CD8-positive, alpha-beta memory T cell (primary cell): ENCODE results near the gene DNAJC5. TPM values are rescaled to one million over a fixed set of nuclear protein-coding genes. Genes with fewer than 3 reads are reported as not detected.
A peak's percentile ranks its signal among the peaks of the same experiment; 100 is the strongest.
"Not testable (repeated sequence)": the region's sequence is repeated elsewhere in the genome, so short reads cannot be mapped to it uniquely, and the experiment has no call there.

Experiments used
- CTCF ChIA-PET: fragments of 350-600 bp; sonication (Branson Sonifier 250); formaldehyde crosslinking; loops from one replicate; lab custom pipeline; 2021; ENCODE audit warnings: antibody characterized with exemption; lab: Charles Lee
- POLR2A ChIA-PET: fragments of 350-600 bp; sonication (Branson Sonifier 250); formaldehyde crosslinking; loops from one replicate; lab custom pipeline; 2021; ENCODE audit warnings: antibody characterized with exemption; lab: Charles Lee
- DNase-seq, 5 donors: peaks; one replicate each; pipeline versions ENCODE4 v3.0.0 to v3.0.0-alpha.2; 2020 to 2022; ENCODE audit warnings: mixed read lengths in 1 of 5
- H3K27ac ChIP-seq: one replicate; pipeline ENCODE4 v1.7.0; 2013; ENCODE audit warnings: low read depth, mild to moderate bottlenecking, low read length, moderate library complexity
- H3K27me3 ChIP-seq: 2 replicates; pipeline ENCODE4 v1.7.0; 2013; ENCODE audit warnings: low read length, mild to moderate bottlenecking; ENCODE audit not compliant: insufficient read depth, poor library complexity, severe bottlenecking
- H3K36me3 ChIP-seq: 2 replicates; pipeline ENCODE4 v1.7.0; 2013; ENCODE audit warnings: mild to moderate bottlenecking, low read length, moderate library complexity; ENCODE audit not compliant: insufficient read depth
- H3K4me1 ChIP-seq: 2 replicates; pipeline ENCODE4 v1.7.0; 2013; ENCODE audit warnings: mild to moderate bottlenecking, low read length, moderate library complexity; ENCODE audit not compliant: insufficient read depth
- H3K4me3 ChIP-seq: 2 replicates; pipeline ENCODE4 v1.7.0; 2013; ENCODE audit warnings: mild to moderate bottlenecking, low read length
- H3K9me3 ChIP-seq: 2 replicates; pipeline ENCODE4 v1.7.0; 2013; ENCODE audit warnings: mild to moderate bottlenecking, low read length
- H3K27ac Mint-ChIP-seq, 8 donors: one replicate each; pipeline ENCODE4 v1.8.0; 2020 to 2021; ENCODE audit warnings: mixed read lengths in 8 of 8, mild to moderate bottlenecking in 6 of 8, inconsistent platforms in 3 of 8, moderate library complexity in 3 of 8
- H3K27me3 Mint-ChIP-seq, 2 donors: one replicate each; pipeline ENCODE4 v1.8.0; 2020 to 2021; ENCODE audit warnings: mixed read lengths in 2 of 2, mild to moderate bottlenecking in 1 of 2, moderate library complexity in 1 of 2
- H3K36me3 Mint-ChIP-seq, 3 donors: one replicate each; pipeline ENCODE4 v1.8.0; 2020 to 2021; ENCODE audit warnings: mixed read lengths in 3 of 3, inconsistent platforms in 1 of 3, mild to moderate bottlenecking in 1 of 3
- H3K4me1 Mint-ChIP-seq, 3 donors: one replicate each; pipeline ENCODE4 v1.8.0; 2020 to 2021; ENCODE audit warnings: mixed read lengths in 3 of 3, inconsistent platforms in 1 of 3, mild to moderate bottlenecking in 1 of 3
- H3K4me3 Mint-ChIP-seq, 7 donors: one replicate each; pipeline ENCODE4 v1.8.0; 2020 to 2021; ENCODE audit warnings: mixed read lengths in 7 of 7, mild to moderate bottlenecking in 6 of 7, moderate library complexity in 4 of 7, inconsistent platforms in 2 of 7
- H3K9me3 Mint-ChIP-seq, 5 donors: one replicate each; pipeline ENCODE4 v1.8.0; 2020 to 2022; ENCODE audit warnings: mixed read lengths in 5 of 5, mild to moderate bottlenecking in 3 of 5, moderate library complexity in 2 of 5, inconsistent platforms in 1 of 5
- polyA plus RNA-seq: library from polyadenylated mRNA; unstranded; fragments of 300-500 nt; fragmentation: Illumina TruSeq; gene quantifications from one replicate; pipeline ENCODE4 v1.2.3, GENCODE V29; 2021
- total RNA-seq, 2 experiments: library from RNA; stranded (reverse); gene quantifications; one replicate each; pipeline ENCODE4 v1.2.3, GENCODE V29; 2021

Gene DNAJC5
- total and polyA plus RNA-seq, 3 experiments from 2014 or later = 8.3 to 40.9 (median 38.9) TPM

DNA sequence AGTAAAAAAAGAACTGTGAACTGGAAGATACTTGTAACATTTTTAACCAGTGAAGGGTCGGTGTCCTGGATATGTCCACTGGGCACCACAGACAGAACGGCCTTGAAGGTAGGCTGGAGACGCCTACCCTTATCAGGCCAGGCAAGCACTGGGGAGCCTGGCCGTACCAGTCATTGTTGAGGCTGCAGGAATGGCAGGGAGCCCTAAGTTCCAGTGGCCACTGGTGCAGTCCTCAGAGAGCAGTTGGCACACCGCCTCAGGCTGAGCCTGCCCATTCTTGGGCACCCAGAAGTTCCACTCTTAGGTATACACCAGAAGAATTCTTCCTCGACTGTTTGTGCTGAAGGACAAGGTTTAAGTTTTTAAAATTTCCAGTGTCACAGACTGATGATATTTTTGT lies 20.5 kb downstream of the DNAJC5 start:
- CTCF ChIA-PET = no interaction called here
- Histone ChIP-seq H3K4me1 (peaks cover 10% of the 10 kb centered on the region), H3K27ac (no peak overlapping the region), H3K9me3 (no peaks in the 10 kb centered on the region), H3K4me3 (no peak overlapping the region), H3K27me3 (no peaks in the 10 kb centered on the region), H3K36me3 (no peaks in the 10 kb centered on the region)
- H3K4me3 Mint-ChIP-seq = no peak overlapping the region
- no peak for DNase-seq
- H3K27me3 Mint-ChIP-seq = no peaks in the 10 kb centered on the region
- no peak overlapping the region for H3K27ac Mint-ChIP-seq
- H3K4me1 Mint-ChIP-seq = peaks cover 23 to 45% (median 25%) of the 10 kb centered on the region in 3 donors
- H3K9me3 Mint-ChIP-seq = peaks cover 2 to 4% (median 4%) of the 10 kb centered on the region in 5 donors
- POLR2A ChIA-PET = no interaction called here
- peaks cover 9 to 42% (median 10%) of the 10 kb centered on the region in 3 donors for H3K36me3 Mint-ChIP-seq

DNA sequence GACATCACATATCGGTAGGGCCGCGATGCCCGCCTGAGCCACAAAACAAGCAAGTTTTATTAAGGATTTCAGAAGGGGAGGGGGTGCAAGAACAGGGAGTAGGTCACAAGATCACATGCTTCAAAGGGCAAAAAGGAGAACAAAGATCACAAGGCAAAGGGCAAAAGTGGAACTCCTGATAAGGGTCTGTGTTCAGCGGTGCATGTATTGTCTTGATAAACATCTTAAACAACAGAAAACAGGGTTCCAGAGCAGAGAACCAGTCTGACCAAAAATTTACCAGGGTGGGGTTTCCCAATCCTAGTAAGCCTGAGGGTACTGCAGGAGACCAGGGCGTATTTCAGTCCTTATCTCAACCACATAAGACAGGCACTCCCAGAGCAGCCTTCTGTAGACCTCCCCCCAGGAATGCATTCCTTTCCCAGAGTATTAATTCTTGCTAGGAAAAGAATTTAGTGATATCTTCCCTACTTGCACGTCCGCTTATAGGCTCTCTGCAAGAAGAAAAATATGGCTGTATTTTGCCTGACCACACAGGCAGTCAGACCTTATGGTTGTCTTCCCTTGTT lies 21.5 kb downstream of the DNAJC5 start:
- H3K4me1 ChIP-seq, H3K36me3 ChIP-seq, H3K27me3 Mint-ChIP-seq, H3K4me3 ChIP-seq, H3K27ac ChIP-seq, POLR2A ChIA-PET, CTCF ChIA-PET, DNase-seq, H3K27me3 ChIP-seq, H3K4me3 Mint-ChIP-seq, H3K9me3 Mint-ChIP-seq, H3K9me3 ChIP-seq: not testable (repeated sequence)
- Mint-ChIP-seq H3K36me3 (peaks cover 7 to 37% (median 10%) of the 10 kb centered on the region in 3 donors), H3K27ac (peak overlapping the region in 1 of 8 donors; percentile 47), H3K4me1 (peaks cover 15 to 35% (median 17%) of the 10 kb centered on the region in 3 donors)

DNA sequence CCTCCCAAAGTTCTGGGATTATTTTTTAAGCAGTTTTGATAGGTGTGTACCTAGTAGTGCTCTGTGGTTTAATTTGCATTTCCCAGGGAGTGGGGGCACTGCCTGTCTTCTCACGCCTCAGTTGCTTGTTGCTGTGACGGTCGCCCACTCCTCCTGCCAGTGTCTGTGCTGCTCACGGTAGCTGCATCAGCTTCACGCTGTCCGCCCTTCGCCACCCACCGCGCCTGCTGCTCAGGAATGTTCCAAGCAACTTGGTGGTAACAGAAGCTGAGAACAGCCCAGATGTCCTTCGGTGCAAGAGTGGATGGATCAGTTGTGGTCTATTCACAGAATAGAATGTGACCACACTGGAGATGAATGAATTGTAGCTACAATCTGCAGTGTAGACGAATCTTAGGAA lies 22.9 kb downstream of the DNAJC5 start:
- Histone ChIP-seq H3K4me1 (no peaks in the 10 kb centered on the region), H3K27me3 (no peaks in the 10 kb centered on the region), H3K27ac (no peak overlapping the region), H3K36me3 (no peaks in the 10 kb centered on the region), H3K9me3 (no peaks in the 10 kb centered on the region), H3K4me3 (no peak overlapping the region)
- H3K9me3 Mint-ChIP-seq = peaks cover 2 to 4% (median 4%) of the 10 kb centered on the region in 5 donors
- H3K27ac Mint-ChIP-seq = peak overlapping the region in 4 of 8 donors; percentile 6 to 78 (median 17)
- peaks cover 10 to 25% (median 13%) of the 10 kb centered on the region in 3 donors for H3K4me1 Mint-ChIP-seq
- no peak for DNase-seq
- ChIA-PET CTCF (interaction anchor here (0.9 kb wide), 1 partner anchor 22 kb away, joined by 3 read pairs; no protein-coding TSS in a partner anchor), POLR2A (no interaction called here)
- peaks cover 7 to 42% (median 10%) of the 10 kb centered on the region in 3 donors for H3K36me3 Mint-ChIP-seq
- no peaks in the 10 kb centered on the region for H3K27me3 Mint-ChIP-seq
- no peak overlapping the region for H3K4me3 Mint-ChIP-seq

DNA sequence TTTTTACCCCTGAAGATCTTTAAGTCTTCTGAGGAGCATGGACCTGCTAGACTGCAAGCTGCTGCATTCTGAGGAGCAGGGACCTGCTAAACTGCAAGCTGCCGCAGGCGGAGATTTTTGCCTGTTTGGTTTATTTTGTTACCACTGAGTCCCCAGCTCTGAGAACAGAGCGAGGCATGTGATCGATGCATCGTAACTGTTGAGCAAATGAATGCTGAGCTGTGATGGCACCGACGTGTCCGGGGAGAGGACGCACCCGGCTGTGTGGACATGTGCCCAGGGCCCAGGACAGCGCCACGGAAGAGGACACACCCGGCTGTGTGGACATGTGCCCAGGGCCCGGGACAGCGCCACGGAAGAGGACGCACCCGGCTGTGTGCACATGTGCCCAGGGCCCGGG lies 24.2 kb downstream of the DNAJC5 start:
- Mint-ChIP-seq H3K36me3 (peaks cover 7 to 39% (median 10%) of the 10 kb centered on the region in 3 donors), H3K27me3 (no peaks in the 10 kb centered on the region), H3K27ac (no peak overlapping the region), H3K4me1 (peaks cover 9 to 21% (median 14%) of the 10 kb centered on the region in 3 donors), H3K9me3 (peaks cover 2 to 4% (median 4%) of the 10 kb centered on the region in 5 donors), H3K4me3 (no peak overlapping the region)
- Histone ChIP-seq H3K36me3 (no peaks in the 10 kb centered on the region), H3K27ac (no peak overlapping the region), H3K27me3 (no peaks in the 10 kb centered on the region), H3K4me1 (no peaks in the 10 kb centered on the region), H3K4me3 (no peak overlapping the region), H3K9me3 (no peaks in the 10 kb centered on the region)
- CTCF ChIA-PET = no interaction called here
- POLR2A ChIA-PET = no interaction called here
- DNase-seq = no peak

- POLR2A ChIA-PET = no interaction called here
- DNase-seq = no peak
- H3K36me3 ChIP-seq = no peaks in the 10 kb centered on the region
- Mint-ChIP-seq H3K27me3 (no peaks in the 10 kb centered on the region), H3K4me1 (peaks cover 9 to 29% (median 18%) of the 10 kb centered on the region in 3 donors), H3K36me3 (peaks cover 2 to 40% (median 10%) of the 10 kb centered on the region in 3 donors), H3K4me3 (no peak overlapping the region), H3K27ac (peak overlapping the region in 1 of 8 donors; percentile 29), H3K9me3 (peaks cover 2 to 4% (median 4%) of the 10 kb centered on the region in 5 donors)
- no peaks in the 10 kb centered on the region for H3K4me1 ChIP-seq
- H3K27ac ChIP-seq = no peak overlapping the region
- no peak overlapping the region for H3K4me3 ChIP-seq
- no peaks in the 10 kb centered on the region for H3K9me3 ChIP-seq
- CTCF ChIA-PET = no interaction called here
- no peaks in the 10 kb centered on the region for H3K27me3 ChIP-seq
Observed at GRCh38 chr20:63920226-63920625, 25.3 kb downstream of the DNAJC5 start.

GRCh38 chr20:63923651-63924050 lies 28.7 kb downstream of the DNAJC5 start:
- Histone ChIP-seq H3K27ac (no peak overlapping the region), H3K4me3 (no peak overlapping the region), H3K4me1 (no peaks in the 10 kb centered on the region), H3K9me3 (no peaks in the 10 kb centered on the region), H3K27me3 (no peaks in the 10 kb centered on the region), H3K36me3 (peaks cover 8% of the 10 kb centered on the region)
- Mint-ChIP-seq H3K36me3 (peaks cover 0 to 49% (median 4%) of the 10 kb centered on the region in 3 donors), H3K4me1 (peaks cover 14 to 33% (median 32%) of the 10 kb centered on the region in 3 donors), H3K4me3 (no peak overlapping the region), H3K9me3 (no peaks in the 10 kb centered on the region), H3K27me3 (no peaks in the 10 kb centered on the region), H3K27ac (peak overlapping the region in 3 of 8 donors; percentile 1 to 45 (median 8))
- ChIA-PET CTCF (no interaction called here), POLR2A (no interaction called here)
- no peak for DNase-seq

- no peaks in the 10 kb centered on the region for H3K9me3 Mint-ChIP-seq
- H3K36me3 Mint-ChIP-seq = peaks cover 0 to 50% (median 5%) of the 10 kb centered on the region in 3 donors
- CTCF ChIA-PET = interaction anchor here (1.2 kb wide), 1 partner anchor 50 kb away, joined by 3 read pairs; no protein-coding TSS in a partner anchor
- H3K27ac Mint-ChIP-seq = peak overlapping the region in 3 of 8 donors; percentile 1 to 45 (median 17)
- H3K36me3 ChIP-seq = peaks cover 12% of the 10 kb centered on the region
- no peak overlapping the region for H3K4me3 ChIP-seq
- POLR2A ChIA-PET = no interaction called here
- no peak for DNase-seq
- peaks cover 14 to 33% (median 32%) of the 10 kb centered on the region in 3 donors for H3K4me1 Mint-ChIP-seq
- H3K27me3 ChIP-seq = no peaks in the 10 kb centered on the region
- no peaks in the 10 kb centered on the region for H3K9me3 ChIP-seq
- H3K27me3 Mint-ChIP-seq = no peaks in the 10 kb centered on the region
- no peak overlapping the region for H3K4me3 Mint-ChIP-seq
- H3K4me1 ChIP-seq = no peaks in the 10 kb centered on the region
- H3K27ac ChIP-seq = no peak overlapping the region
Observed at GRCh38 chr20:63924241-63924640, 29.3 kb downstream of the DNAJC5 start.

GRCh38 chr20:63926298-63926697 lies 31.4 kb downstream of the DNAJC5 start:
- DNase-seq = no peak
- ChIA-PET POLR2A (no interaction called here), CTCF (no interaction called here)
- Histone ChIP-seq H3K9me3 (no peaks in the 10 kb centered on the region), H3K27ac (no peak overlapping the region), H3K27me3 (no peaks in the 10 kb centered on the region), H3K36me3 (peaks cover 21% of the 10 kb centered on the region), H3K4me1 (no peaks in the 10 kb centered on the region), H3K4me3 (no peak overlapping the region)
- no peak overlapping the region for H3K4me3 Mint-ChIP-seq
- H3K36me3 Mint-ChIP-seq = peaks cover 0 to 64% (median 8%) of the 10 kb centered on the region in 3 donors
- H3K27ac Mint-ChIP-seq = peak overlapping the region in 2 of 8 donors; percentile 5 to 82
- H3K4me1 Mint-ChIP-seq = peaks cover 14 to 33% (median 32%) of the 10 kb centered on the region in 3 donors
- no peaks in the 10 kb centered on the region for H3K9me3 Mint-ChIP-seq
- no peaks in the 10 kb centered on the region for H3K27me3 Mint-ChIP-seq
